SK-N-SH (cell line): ENCODE measurements around the gene P2RX5. TPM values are rescaled to one million over a fixed set of nuclear protein-coding genes. Genes with fewer than 3 reads are reported as not detected.

Experiments
- CTCF ChIA-PET: fragments of 300-600, 350-600 bp; formaldehyde crosslinking; extraction: SDS; loops from one replicate; lab custom pipeline; 2021; lab: Yijun Ruan, JAX
- POLR2A ChIA-PET: fragments of 350-600 bp; sonication (Branson Sonifier 250); formaldehyde crosslinking; extraction: SDS; loops from one replicate; lab custom pipeline; 2020; ENCODE audit warnings: antibody characterized with exemption, inconsistent platforms; lab: Yijun Ruan, JAX
- DNase-seq: peaks from one replicate; pipeline ENCODE4 v3.0.0; 2012
- H2AFZ ChIP-seq: fragments of 200-600 bp; sonication (generic); 2 replicates; pipeline ENCODE4 v1.8.1; 2016; ENCODE audit warnings: antibody characterized with exemption, mild to moderate bottlenecking, low read depth
- H3F3A ChIP-seq: fragments of 200-600 bp; sonication (generic); replicated peaks from 2 replicates; pipeline ENCODE3; 2016; ENCODE audit warnings: antibody characterized with exemption, mild to moderate bottlenecking; ENCODE audit not compliant: insufficient read depth
- H3K27ac ChIP-seq, 2 experiments: fragments of 200-500 bp in 1 of 2; fragments of 200-600 bp in 1 of 2; sonication (Bioruptor generic) in 1 of 2; sonication (generic), shearing (Covaris generic) in 1 of 2; 2 replicates each; pipeline versions ENCODE4 v1.5.1 to v1.6.1; 2014 to 2016; ENCODE audit warnings: low read depth in 2 of 2, inconsistent platforms in 1 of 2, low read length in 1 of 2, mild to moderate bottlenecking in 1 of 2, mixed read lengths in 1 of 2
- H3K27me3 ChIP-seq: fragments of 200-600 bp; sonication (generic), shearing (Covaris generic); 2 replicates; pipeline ENCODE4 v1.6.1; 2016; ENCODE audit warnings: mixed run types; ENCODE audit not compliant: insufficient read depth
- H3K36me3 ChIP-seq, 2 experiments: fragments of 200-500 bp in 1 of 2; fragments of 200-600 bp in 1 of 2; sonication (Bioruptor generic) in 1 of 2; sonication (generic) in 1 of 2; replicated peaks in 1 of 2; 2 replicates each; pipeline versions ENCODE3 to v1.5.1; 2014 to 2016; ENCODE audit warnings: low read length in 1 of 2, mild to moderate bottlenecking in 1 of 2; ENCODE audit not compliant: insufficient read depth in 2 of 2, control insufficient read depth in 1 of 2
- H3K4me1 ChIP-seq, 2 experiments: fragments of 200-500 bp in 1 of 2; fragments of 200-600 bp in 1 of 2; sonication (Bioruptor generic) in 1 of 2; sonication (generic), shearing (Covaris generic) in 1 of 2; 2 replicates each; pipeline versions ENCODE4 v1.5.1 to v1.6.1; 2014 to 2016; ENCODE audit warnings: low read depth in 1 of 2, low read length in 1 of 2, mixed run types in 1 of 2; ENCODE audit not compliant: insufficient read depth in 2 of 2, control insufficient read depth in 1 of 2
- H3K4me2 ChIP-seq: fragments of 200-600 bp; sonication (generic), shearing (Covaris generic); 2 replicates; pipeline ENCODE4 v1.6.1; 2017; ENCODE audit warnings: mixed run types
- H3K4me3 ChIP-seq, 2 experiments: fragments of 200-500 bp in 1 of 2; fragments of 200-600 bp in 1 of 2; sonication (Bioruptor generic) in 1 of 2; sonication (generic), shearing (Covaris generic) in 1 of 2; 2 replicates each; pipeline versions ENCODE4 v1.5.1 to v1.8.1; 2014 to 2016; ENCODE audit warnings: low read depth in 2 of 2, inconsistent platforms in 1 of 2, low read length in 1 of 2, mild to moderate bottlenecking in 1 of 2, mixed read lengths in 1 of 2, moderate library complexity in 1 of 2
- H3K79me2 ChIP-seq: fragments of 200-600 bp; sonication (generic); 2 replicates; pipeline ENCODE4 v1.8.1; 2017; ENCODE audit warnings: mild to moderate bottlenecking; ENCODE audit not compliant: insufficient read depth
- H3K9ac ChIP-seq: fragments of 200-600 bp; sonication (generic); 2 replicates; pipeline ENCODE4 v1.6.1; 2017; ENCODE audit warnings: mixed run types
- H3K9me2 ChIP-seq: fragments of 200-600 bp; sonication (generic); 2 replicates; pipeline ENCODE4 v1.6.1; 2017; ENCODE audit warnings: mixed run types
- H3K9me3 ChIP-seq: fragments of 200-600 bp; sonication (generic); 2 replicates; pipeline ENCODE4 v1.6.1; 2017; ENCODE audit warnings: mixed run types, mild to moderate bottlenecking, moderate library complexity
- H4K20me1 ChIP-seq: fragments of 200-600 bp; sonication (generic); 2 replicates; pipeline ENCODE4 v1.6.1; 2017; ENCODE audit warnings: mild to moderate bottlenecking, mixed run types; ENCODE audit not compliant: insufficient read depth
- CTCF ChIP-seq: fragments of 200-600 bp; sonication (generic); IDR thresholded peaks from 2 replicates; pipeline ENCODE4 v1.6.1; 2017; ENCODE audit warnings: antibody characterized with exemption, mild to moderate bottlenecking, moderate library complexity
- ELF1 ChIP-seq: IDR thresholded peaks from 2 replicates; pipeline ENCODE4 v1.4.0; 2012
- EP300 ChIP-seq, 2 experiments: IDR thresholded peaks; 2 replicates each; pipeline versions ENCODE4 v1.4.0 to v1.6.1; 2012; ENCODE audit warnings: borderline replicate concordance in 1 of 2, low read depth in 1 of 2, low read length in 1 of 2
- EZH2phosphoT487 ChIP-seq: fragments of 200-600 bp; sonication (generic); IDR thresholded peaks from 2 replicates; pipeline ENCODE4 v1.6.1; 2017; ENCODE audit warnings: low read depth, mixed run types, mild to moderate bottlenecking, antibody characterized with exemption, moderate library complexity, borderline replicate concordance
- FOSL2 ChIP-seq: IDR thresholded peaks from 2 replicates; pipeline ENCODE4 v1.4.0; 2012; ENCODE audit warnings: low read depth, mild to moderate bottlenecking, moderate library complexity, borderline replicate concordance
- FOXJ3 ChIP-seq: sonication (generic); formaldehyde crosslinking; IDR thresholded peaks from 2 replicates; pipeline ENCODE4 v1.5.1; 2020; ENCODE audit warnings: mild to moderate bottlenecking, missing genetic modification reagents
- FOXM1 ChIP-seq: IDR thresholded peaks from 2 replicates; pipeline ENCODE4 v1.4.0; 2012; ENCODE audit warnings: low read depth, mild to moderate bottlenecking
- GABPA ChIP-seq: IDR thresholded peaks from 2 replicates; pipeline ENCODE4 v1.4.0; 2012; ENCODE audit warnings: low read depth, mild to moderate bottlenecking
- GATA2 ChIP-seq: sonication (generic); formaldehyde crosslinking; IDR thresholded peaks from 2 replicates; pipeline ENCODE4 v1.5.0; 2020; ENCODE audit warnings: mild to moderate bottlenecking, missing genetic modification reagents
- IRF3 ChIP-seq: fragments of 150-350 bp; IDR thresholded peaks from 2 replicates; pipeline ENCODE4 v1.6.1; 2016; ENCODE audit warnings: mild to moderate bottlenecking, low read depth, low read length
- JUND ChIP-seq: IDR thresholded peaks from 2 replicates; pipeline ENCODE4 v1.4.0; 2012
- MEF2A ChIP-seq: IDR thresholded peaks from 2 replicates; pipeline ENCODE4 v1.4.0; 2012; ENCODE audit warnings: low read depth, borderline replicate concordance
- NFIC ChIP-seq: IDR thresholded peaks from 2 replicates; pipeline ENCODE4 v1.4.0; 2012; ENCODE audit warnings: borderline replicate concordance
- NRF1 ChIP-seq: IDR thresholded peaks from 2 replicates; pipeline ENCODE4 v1.6.1; 2012; ENCODE audit warnings: low read depth, mild to moderate bottlenecking, low read length
- POLR2AphosphoS5 ChIP-seq: IDR thresholded peaks from 2 replicates; pipeline ENCODE4 v1.6.1; 2012; ENCODE audit warnings: low read depth, low read length
- RAD21 ChIP-seq: IDR thresholded peaks from 2 replicates; pipeline ENCODE4 v1.6.1; 2012; ENCODE audit warnings: mild to moderate bottlenecking, low read length
- RCOR1 ChIP-seq: fragments of 150-350 bp; IDR thresholded peaks from 2 replicates; pipeline ENCODE4 v1.6.1; 2017; ENCODE audit warnings: antibody characterized with exemption, low read length
- RFX5 ChIP-seq: IDR thresholded peaks from 2 replicates; pipeline ENCODE4 v1.6.1; 2012; ENCODE audit warnings: mild to moderate bottlenecking, improper control_type of control experiment, low read length
- RXRA ChIP-seq: IDR thresholded peaks from 2 replicates; pipeline ENCODE4 v1.4.0; 2012; ENCODE audit warnings: low read depth, mild to moderate bottlenecking, borderline replicate concordance
- SMC3 ChIP-seq: IDR thresholded peaks from 2 replicates; pipeline ENCODE4 v1.6.1; 2012; ENCODE audit warnings: low read depth, low read length, improper control_type of control experiment
- TAF1 ChIP-seq: IDR thresholded peaks from 2 replicates; pipeline ENCODE4 v1.6.1; 2012; ENCODE audit warnings: low read depth, mild to moderate bottlenecking, low read length, moderate library complexity, borderline replicate concordance
- TCF12 ChIP-seq: IDR thresholded peaks from 2 replicates; pipeline ENCODE4 v1.4.0; 2012
- TEAD4 ChIP-seq: IDR thresholded peaks from 2 replicates; pipeline ENCODE4 v1.4.0; 2012; ENCODE audit warnings: mild to moderate bottlenecking, borderline replicate concordance; ENCODE audit not compliant: insufficient read depth
- YY1 ChIP-seq: IDR thresholded peaks from 2 replicates; pipeline ENCODE4 v1.4.0; 2012; ENCODE audit warnings: low read depth, mild to moderate bottlenecking
- WGBS: methylation state at CpG from one replicate; pipeline ENCODE4 v1.1.6; 2017; ENCODE audit warnings: low lambda C conversion rate; 5-methylcytosine and 5-hydroxymethylcytosine counted together
- polyA plus RNA-seq, 3 experiments: library from polyadenylated mRNA; depleted of rRNA; stranded (reverse); fragments of >200 nt; gene quantifications; 2 replicates each; pipeline ENCODE4 v1.2.3, GENCODE V29; 2012
- TF ChIP-seq, protein P1 (sequence below): IDR thresholded peaks from 2 replicates; pipeline ENCODE4 v1.4.0; 2012; ENCODE audit warnings: low read depth, borderline replicate concordance
- TF ChIP-seq, protein P2 (sequence below): IDR thresholded peaks from 2 replicates; pipeline ENCODE4 v1.4.0; 2012; ENCODE audit warnings: low read depth

P2RX5 gene
- polyA plus RNA-seq, 1 of the 3 experiments (the other 2 are of a cell fraction) = 0.97 TPM

GRCh38 chr17:3675886-3676285 is 20.1 kb downstream of the P2RX5 start:
- Histone ChIP-seq H3K4me2 (no peak overlapping the region), H3K27ac (no peak overlapping the region), H3K9ac (no peak overlapping the region), H2AFZ (no peak overlapping the region), H3K9me3 (no peaks in the 10 kb centered on the region), H3K4me3 (no peak overlapping the region), H3K27me3 (no peaks in the 10 kb centered on the region), H3F3A (no peaks in the 10 kb centered on the region), H3K9me2 (no peaks in the 10 kb centered on the region), H3K79me2 (peaks cover 4% of the 10 kb centered on the region), H4K20me1 (no peaks in the 10 kb centered on the region), H3K36me3 (no peaks in the 10 kb centered on the region), H3K4me1 (no peaks in the 10 kb centered on the region)
- 77% methylated on average over 10 of the region's 11 CpGs for WGBS
- TF ChIP-seq SMC3 (no peak), FOXJ3 (CRISPR knock-in tag) (no peak), FOSL2 (no peak), TAF1 (no peak), TEAD4 (no peak), GABPA (no peak), EZH2phosphoT487 (no peak), POLR2AphosphoS5 (no peak), RFX5 (no peak), RXRA (no peak), ELF1 (no peak), NFIC (no peak), RAD21 (no peak), RCOR1 (no peak), JUND (no peak), GATA2 (no peak), YY1 (no peak)
- TF ChIP-seq, protein P1, sequence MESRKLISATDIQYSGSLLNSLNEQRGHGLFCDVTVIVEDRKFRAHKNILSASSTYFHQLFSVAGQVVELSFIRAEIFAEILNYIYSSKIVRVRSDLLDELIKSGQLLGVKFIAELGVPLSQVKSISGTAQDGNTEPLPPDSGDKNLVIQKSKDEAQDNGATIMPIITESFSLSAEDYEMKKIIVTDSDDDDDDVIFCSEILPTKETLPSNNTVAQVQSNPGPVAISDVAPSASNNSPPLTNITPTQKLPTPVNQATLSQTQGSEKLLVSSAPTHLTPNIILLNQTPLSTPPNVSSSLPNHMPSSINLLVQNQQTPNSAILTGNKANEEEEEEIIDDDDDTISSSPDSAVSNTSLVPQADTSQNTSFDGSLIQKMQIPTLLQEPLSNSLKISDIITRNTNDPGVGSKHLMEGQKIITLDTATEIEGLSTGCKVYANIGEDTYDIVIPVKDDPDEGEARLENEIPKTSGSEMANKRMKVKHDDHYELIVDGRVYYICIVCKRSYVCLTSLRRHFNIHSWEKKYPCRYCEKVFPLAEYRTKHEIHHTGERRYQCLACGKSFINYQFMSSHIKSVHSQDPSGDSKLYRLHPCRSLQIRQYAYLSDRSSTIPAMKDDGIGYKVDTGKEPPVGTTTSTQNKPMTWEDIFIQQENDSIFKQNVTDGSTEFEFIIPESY = no peak
- no peak for DNase-seq
- POLR2A ChIA-PET = no interaction called here
- CTCF ChIA-PET = interaction anchor here (1.3 kb wide), 1 partner anchor 152 kb away, joined by 3 read pairs; no protein-coding TSS in a partner anchor

GRCh38 chr17:3672571-3672970 is 23.4 kb downstream of the P2RX5 start:
- Histone ChIP-seq H3K4me1 (peaks cover 0 to 6% of the 10 kb centered on the region in 2 experiments; a peak in 1 of 4 replicates), H3F3A (peaks cover 6% of the 10 kb centered on the region), H3K36me3 (peaks cover 0 to 10% of the 10 kb centered on the region in 2 experiments), H4K20me1 (peaks cover 5% of the 10 kb centered on the region; the same call in 1 of the 2 replicates), H3K4me2 (no peak overlapping the region), H2AFZ (no peak overlapping the region), H3K27me3 (no peaks in the 10 kb centered on the region), H3K9me3 (no peaks in the 10 kb centered on the region), H3K4me3 (no peak overlapping the region), H3K9me2 (no peaks in the 10 kb centered on the region), H3K79me2 (peaks cover 29% of the 10 kb centered on the region), H3K9ac (no peak overlapping the region), H3K27ac (no peak overlapping the region)
- CTCF ChIA-PET = no interaction called here
- no peak for DNase-seq
- 92% methylated on average over 4 of the region's 4 CpGs for WGBS
- POLR2A ChIA-PET = no interaction called here
- TF ChIP-seq TCF12 = no peak
- no peak for TF ChIP-seq TAF1
- TF ChIP-seq IRF3 = no peak
- TF ChIP-seq EZH2phosphoT487 = no peak
- no peak for TF ChIP-seq GABPA
- TF ChIP-seq RAD21 = no peak
- no peak for TF ChIP-seq MEF2A
- no peak for TF ChIP-seq NFIC
- TF ChIP-seq FOXJ3 (CRISPR knock-in tag) = no peak
- no peak for TF ChIP-seq EP300 (IDR thresholded peaks at IDR 0.05; ENCODE audit: borderline replicate concordance in 1 of 2, low read depth in 1 of 2, low read length in 1 of 2)
- TF ChIP-seq SMC3 = no peak
- TF ChIP-seq, protein P2, sequence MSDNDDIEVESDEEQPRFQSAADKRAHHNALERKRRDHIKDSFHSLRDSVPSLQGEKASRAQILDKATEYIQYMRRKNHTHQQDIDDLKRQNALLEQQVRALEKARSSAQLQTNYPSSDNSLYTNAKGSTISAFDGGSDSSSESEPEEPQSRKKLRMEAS = no peak
- no peak for TF ChIP-seq CTCF
- TF ChIP-seq FOSL2 = no peak
- no peak for TF ChIP-seq FOXM1
- no peak for TF ChIP-seq NRF1
- no peak for TF ChIP-seq POLR2AphosphoS5
